AG09309 (cell line): ENCODE results near the gene ID1.
"Not testable (repeated sequence)": the region's sequence is repeated elsewhere in the genome, so short reads cannot be mapped to it uniquely, and the experiment has no call there.

Experiments
- DNase-seq: peaks from one replicate; pipeline ENCODE4 v3.0.0-alpha.2; 2010; ENCODE audit warnings: low read depth
- H3K4me3 ChIP-seq: 2 replicates; pipeline ENCODE4 v1.5.1; 2011; ENCODE audit warnings: mild to moderate bottlenecking, low read depth, low read length, moderate library complexity; ENCODE audit not compliant: control insufficient read depth
- TF ChIP-seq, protein P1 (sequence below): IDR thresholded peaks from 2 replicates; pipeline ENCODE4 v1.5.1; 2011; ENCODE audit warnings: mild to moderate bottlenecking, low read depth, low read length, inconsistent platforms; ENCODE audit not compliant: insufficient read depth, control insufficient read depth; ENCODE audit errors: missing control alignments

ID1 gene

DNA sequence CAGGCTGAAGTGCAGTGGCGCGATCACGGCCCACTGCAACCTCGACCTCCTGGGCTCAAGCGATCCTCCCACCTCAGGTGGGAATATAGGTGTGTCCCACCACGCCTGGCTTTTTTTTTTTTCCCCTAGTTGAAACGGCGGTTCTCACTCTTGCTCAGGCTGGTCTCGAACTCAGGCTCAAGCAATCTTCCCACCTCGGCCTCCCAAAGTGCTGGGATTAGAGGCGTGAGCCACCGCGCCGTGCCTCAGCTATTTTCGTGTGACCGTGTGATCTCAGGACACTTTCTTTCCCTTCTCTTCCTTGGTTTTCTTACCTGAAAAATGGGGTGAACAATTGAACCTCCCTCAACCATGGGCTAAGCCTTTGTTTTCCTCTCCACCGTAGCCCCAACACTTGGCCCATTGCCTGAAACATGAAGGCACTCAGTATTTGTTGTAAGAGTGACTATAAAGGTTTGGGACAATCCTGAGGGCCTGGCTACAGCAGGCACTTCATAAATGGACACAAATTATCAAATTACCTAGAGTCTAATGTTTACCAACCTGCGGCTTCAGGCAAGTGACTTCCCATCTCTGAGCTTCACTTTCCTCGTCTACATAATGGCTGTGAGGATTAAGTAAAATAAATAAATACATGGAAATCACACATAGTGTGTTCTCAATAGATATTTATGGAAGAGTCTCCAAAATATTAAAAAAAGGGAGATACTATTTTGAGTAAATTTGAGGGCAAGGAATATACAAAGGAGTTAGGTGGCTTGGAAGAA, 31.4 kb upstream of the ID1 start:
- peak overlapping the region; percentile 44 for H3K4me3 ChIP-seq
- TF ChIP-seq, protein P1, sequence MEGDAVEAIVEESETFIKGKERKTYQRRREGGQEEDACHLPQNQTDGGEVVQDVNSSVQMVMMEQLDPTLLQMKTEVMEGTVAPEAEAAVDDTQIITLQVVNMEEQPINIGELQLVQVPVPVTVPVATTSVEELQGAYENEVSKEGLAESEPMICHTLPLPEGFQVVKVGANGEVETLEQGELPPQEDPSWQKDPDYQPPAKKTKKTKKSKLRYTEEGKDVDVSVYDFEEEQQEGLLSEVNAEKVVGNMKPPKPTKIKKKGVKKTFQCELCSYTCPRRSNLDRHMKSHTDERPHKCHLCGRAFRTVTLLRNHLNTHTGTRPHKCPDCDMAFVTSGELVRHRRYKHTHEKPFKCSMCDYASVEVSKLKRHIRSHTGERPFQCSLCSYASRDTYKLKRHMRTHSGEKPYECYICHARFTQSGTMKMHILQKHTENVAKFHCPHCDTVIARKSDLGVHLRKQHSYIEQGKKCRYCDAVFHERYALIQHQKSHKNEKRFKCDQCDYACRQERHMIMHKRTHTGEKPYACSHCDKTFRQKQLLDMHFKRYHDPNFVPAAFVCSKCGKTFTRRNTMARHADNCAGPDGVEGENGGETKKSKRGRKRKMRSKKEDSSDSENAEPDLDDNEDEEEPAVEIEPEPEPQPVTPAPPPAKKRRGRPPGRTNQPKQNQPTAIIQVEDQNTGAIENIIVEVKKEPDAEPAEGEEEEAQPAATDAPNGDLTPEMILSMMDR: no peak
- DNase-seq: no peak

- H3K4me3 ChIP-seq: not testable (repeated sequence)
These were observed 30.1 kb upstream of the ID1 start for GRCh38 chr20:31574986-31575385.

GRCh38 chr20:31576751-31577150, 28.3 kb upstream of the ID1 start:
- TF ChIP-seq, protein P1: no peak
- H3K4me3 ChIP-seq: no peak overlapping the region
- no peak for DNase-seq

More at GRCh38 chr20:31574986-31575385, 30.1 kb upstream of the ID1 start:
- not testable (repeated sequence) for DNase-seq

DNA sequence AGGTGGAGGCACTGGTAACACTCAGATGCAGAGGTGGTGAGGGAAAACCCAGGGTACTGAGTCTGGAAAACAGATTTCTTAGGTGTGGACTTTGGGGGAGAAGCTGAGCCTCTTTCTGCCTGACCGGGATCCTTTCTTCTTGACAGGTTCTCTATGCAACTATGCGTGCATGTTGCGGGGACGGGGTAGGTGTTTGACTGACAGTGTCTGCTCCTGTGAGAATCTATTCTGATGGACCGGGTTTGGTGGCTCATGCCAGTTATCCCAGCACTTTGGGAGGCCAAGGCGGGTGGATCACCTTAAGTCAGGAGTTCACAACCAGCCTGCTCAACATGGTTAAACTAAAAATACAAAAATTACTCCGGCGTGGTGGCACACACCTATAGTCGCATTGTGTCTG, 27.9 kb upstream of the ID1 start:
- no peak for DNase-seq
- H3K4me3 ChIP-seq: no peak overlapping the region
- TF ChIP-seq, protein P1: no peak

DNA sequence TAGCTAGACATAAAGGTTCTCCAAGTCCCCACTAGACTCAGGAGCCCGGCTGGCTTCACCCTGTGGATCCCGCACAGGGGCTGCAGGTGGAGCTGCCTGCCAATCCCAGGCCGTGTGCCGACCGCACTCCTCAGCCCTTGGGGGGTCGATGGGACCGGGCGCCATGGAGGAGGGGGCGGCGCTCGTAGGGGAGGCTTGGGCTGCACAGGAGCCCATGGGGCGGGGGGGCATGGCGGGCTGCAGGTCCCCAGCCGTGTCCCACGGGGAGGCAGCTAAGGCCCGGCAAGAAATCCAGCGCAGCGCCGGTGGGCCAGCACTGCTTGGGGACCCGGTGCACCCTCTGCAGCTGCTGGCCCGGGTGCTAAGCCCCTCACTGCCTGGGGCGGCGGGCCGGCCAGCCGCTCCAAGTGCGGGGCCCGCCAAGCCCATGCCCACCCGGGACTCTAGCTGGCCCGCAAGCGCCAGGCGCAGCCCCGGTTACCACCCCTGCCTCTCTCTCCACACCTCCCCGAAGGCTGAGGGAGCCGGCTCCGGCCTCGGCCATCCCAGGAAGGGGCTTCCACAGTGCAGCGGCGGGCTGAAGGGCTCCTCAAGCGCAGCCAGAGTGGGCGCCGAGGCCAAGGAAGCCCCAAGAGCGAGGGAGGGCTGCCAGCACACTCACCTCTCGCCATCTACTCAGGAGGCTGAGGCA, 26.5 kb upstream of the ID1 start:
- TF ChIP-seq, protein P1: no peak

GRCh38 chr20:31579245-31579644, 25.8 kb upstream of the ID1 start:
- TF ChIP-seq, protein P1: no peak
- DNase-seq: no peak
- no peak overlapping the region for H3K4me3 ChIP-seq

More for the DNA sequence above, 26.5 kb upstream of the ID1 start:
- DNase-seq: no peak
- no peak overlapping the region for H3K4me3 ChIP-seq

DNA sequence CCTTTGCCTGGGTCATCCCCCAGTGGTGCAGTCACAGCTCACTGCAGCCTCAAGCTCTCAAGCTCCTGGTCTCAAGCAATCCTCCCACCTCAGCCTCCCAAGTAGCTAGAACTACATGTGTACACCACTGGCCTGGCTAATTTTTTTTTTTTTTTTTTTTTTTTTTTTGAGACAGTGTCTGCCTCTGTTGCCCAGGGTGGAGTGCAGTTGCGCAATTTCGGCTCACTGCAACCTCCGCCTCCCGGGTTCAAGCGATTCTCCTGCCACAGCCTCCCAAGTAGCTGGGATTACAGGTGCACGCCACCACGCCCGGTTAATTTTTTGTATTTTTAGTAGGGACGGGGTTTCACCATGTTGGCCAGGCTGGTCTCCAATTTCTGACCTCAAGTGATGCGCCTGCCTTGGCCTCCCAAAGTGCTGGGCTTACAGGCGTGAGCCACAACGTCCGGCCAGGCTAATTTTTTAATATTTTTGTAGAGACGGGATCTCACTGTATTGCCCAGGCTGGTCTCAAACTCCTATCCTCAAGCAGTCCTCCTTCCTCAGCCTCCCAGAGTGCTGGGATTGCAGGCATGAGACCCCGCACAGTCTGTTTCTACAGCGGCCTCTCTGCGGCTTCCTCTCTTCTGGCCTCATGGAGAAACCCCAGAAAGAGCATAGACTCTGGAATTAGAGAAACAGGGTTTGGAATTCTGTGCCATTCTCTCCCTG, 25.0 kb upstream of the ID1 start:
- DNase-seq, H3K4me3 ChIP-seq: not testable (repeated sequence)
